Measurements from ENCODE around the gene ARMC2.
"Not testable (repeated sequence)": the region's sequence is repeated elsewhere in the genome, so short reads cannot be mapped to it uniquely, and the experiment has no call there.

Gene ARMC2

GRCh38 chr6:108968325-108969316 lies 120.4 kb downstream of the ARMC2 start:
- Histone ChIP-seq H4K20me1 (ENCODE audit: low read depth, low read length) (no peaks in the 10 kb centered on the region), H2AFZ (ENCODE audit: low read depth, low read length, severe bottlenecking) (no peak overlapping the region), H3K9me3 (ENCODE audit: insufficient read depth, low read length) (no peaks in the 10 kb centered on the region), H3K4me2 (ENCODE audit: low read depth, low read length, poor library complexity, severe bottlenecking) (no peak overlapping the region), H3K9ac (ENCODE audit: low read length) (no peak overlapping the region), H3K36me3 (ENCODE audit: low read length) (no peaks in the 10 kb centered on the region), H3K27me3 (ENCODE audit: low read length) (no peaks in the 10 kb centered on the region), H3F3A (ENCODE audit: insufficient read depth) (no peaks in the 10 kb centered on the region), H3K4me3 (ENCODE audit: insufficient read depth, low read length, poor library complexity, severe bottlenecking) (no peak overlapping the region), H3K79me2 (ENCODE audit: insufficient read depth, low read length) (no peaks in the 10 kb centered on the region), H3K27ac (ENCODE audit: low read depth, low read length) (no peak overlapping the region), H3K9me2 (replicated peaks; ENCODE audit: insufficient read depth, low read length) (no peaks in the 10 kb centered on the region)
- TF ChIP-seq CTCF (IDR thresholded peaks at IDR 0.05; ENCODE audit: insufficient read depth, low read length, poor library complexity, severe bottlenecking), result no peak
- no peak for TF ChIP-seq EZH2phosphoT487 (conservative IDR thresholded peaks at IDR 0.05; ENCODE audit: low read length)

GRCh38 chr6:108969776-108970175 lies 121.6 kb downstream of the ARMC2 start:
- TF ChIP-seq EZH2phosphoT487 (conservative IDR thresholded peaks at IDR 0.05; ENCODE audit: low read length), result no peak
- no peak for TF ChIP-seq CTCF (IDR thresholded peaks at IDR 0.05; ENCODE audit: insufficient read depth, low read length, poor library complexity, severe bottlenecking)
- Histone ChIP-seq H3K9me2 (replicated peaks; ENCODE audit: insufficient read depth, low read length) (no peaks in the 10 kb centered on the region), H4K20me1 (ENCODE audit: low read depth, low read length) (no peaks in the 10 kb centered on the region), H3K27ac (ENCODE audit: low read depth, low read length) (no peak overlapping the region), H2AFZ (ENCODE audit: low read depth, low read length, severe bottlenecking) (no peak overlapping the region), H3F3A (ENCODE audit: insufficient read depth) (no peaks in the 10 kb centered on the region), H3K4me3 (ENCODE audit: insufficient read depth, low read length, poor library complexity, severe bottlenecking) (no peak overlapping the region), H3K9ac (ENCODE audit: low read length) (no peak overlapping the region), H3K9me3 (ENCODE audit: insufficient read depth, low read length) (no peaks in the 10 kb centered on the region), H3K4me2 (ENCODE audit: low read depth, low read length, poor library complexity, severe bottlenecking) (no peak overlapping the region), H3K79me2 (ENCODE audit: insufficient read depth, low read length) (no peaks in the 10 kb centered on the region), H3K36me3 (ENCODE audit: low read length) (no peaks in the 10 kb centered on the region), H3K27me3 (ENCODE audit: low read length) (no peaks in the 10 kb centered on the region)

- TF ChIP-seq CTCF (IDR thresholded peaks at IDR 0.05; ENCODE audit: insufficient read depth, low read length, poor library complexity, severe bottlenecking), result no peak
- TF ChIP-seq EZH2phosphoT487 (conservative IDR thresholded peaks at IDR 0.05; ENCODE audit: low read length), result no peak
- Histone ChIP-seq H3K27me3 (ENCODE audit: low read length) (no peaks in the 10 kb centered on the region), H2AFZ (ENCODE audit: low read depth, low read length, severe bottlenecking) (no peak overlapping the region), H3K9me3 (ENCODE audit: insufficient read depth, low read length) (no peaks in the 10 kb centered on the region), H3K27ac (ENCODE audit: low read depth, low read length) (no peak overlapping the region), H4K20me1 (ENCODE audit: low read depth, low read length) (no peaks in the 10 kb centered on the region), H3K4me2 (ENCODE audit: low read depth, low read length, poor library complexity, severe bottlenecking) (no peak overlapping the region), H3K79me2 (ENCODE audit: insufficient read depth, low read length) (no peaks in the 10 kb centered on the region), H3K9ac (ENCODE audit: low read length) (no peak overlapping the region), H3F3A (ENCODE audit: insufficient read depth) (no peaks in the 10 kb centered on the region), H3K4me3 (ENCODE audit: insufficient read depth, low read length, poor library complexity, severe bottlenecking) (no peak overlapping the region), H3K36me3 (ENCODE audit: low read length) (no peaks in the 10 kb centered on the region), H3K9me2 (replicated peaks; ENCODE audit: insufficient read depth, low read length) (no peaks in the 10 kb centered on the region)
Measured at GRCh38 chr6:108974201-108974600, 126.0 kb downstream of the ARMC2 start.

- not testable (repeated sequence) for H3K4me2 ChIP-seq (ENCODE audit: low read depth, low read length, poor library complexity, severe bottlenecking); H3K9me2 ChIP-seq (replicated peaks; ENCODE audit: insufficient read depth, low read length); H3K36me3 ChIP-seq (ENCODE audit: low read length); H3K27ac ChIP-seq (ENCODE audit: low read depth, low read length); H3K4me3 ChIP-seq (ENCODE audit: insufficient read depth, low read length, poor library complexity, severe bottlenecking); H4K20me1 ChIP-seq (ENCODE audit: low read depth, low read length); H2AFZ ChIP-seq (ENCODE audit: low read depth, low read length, severe bottlenecking); H3K79me2 ChIP-seq (ENCODE audit: insufficient read depth, low read length); H3K9ac ChIP-seq (ENCODE audit: low read length); H3K9me3 ChIP-seq (ENCODE audit: insufficient read depth, low read length); H3K27me3 ChIP-seq (ENCODE audit: low read length); H3F3A ChIP-seq (ENCODE audit: insufficient read depth)
Measured at GRCh38 chr6:108978638-108979037, 130.4 kb downstream of the ARMC2 start.
